Stimulated activated CD4-positive, alpha-beta T cell treated with anti-CD3 and anti-CD28 coated beads, Interleukin-2, amount 100 ng/mL, for 24 hours (primary cell): ENCODE data around the gene PPP1R14D.
A peak's percentile ranks its signal among the peaks of the same experiment; 100 is the strongest.
"Not testable (repeated sequence)": the region's sequence is repeated elsewhere in the genome, so short reads cannot be mapped to it uniquely, and the experiment has no call there.

Experiments used
- DNase-seq, 2 donors: peaks; one replicate each; pipeline ENCODE4 v3.0.0-alpha.2; 2020

The PPP1R14D gene, protein sequence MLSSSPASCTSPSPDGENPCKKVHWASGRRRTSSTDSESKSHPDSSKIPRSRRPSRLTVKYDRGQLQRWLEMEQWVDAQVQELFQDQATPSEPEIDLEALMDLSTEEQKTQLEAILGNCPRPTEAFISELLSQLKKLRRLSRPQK

DNA sequence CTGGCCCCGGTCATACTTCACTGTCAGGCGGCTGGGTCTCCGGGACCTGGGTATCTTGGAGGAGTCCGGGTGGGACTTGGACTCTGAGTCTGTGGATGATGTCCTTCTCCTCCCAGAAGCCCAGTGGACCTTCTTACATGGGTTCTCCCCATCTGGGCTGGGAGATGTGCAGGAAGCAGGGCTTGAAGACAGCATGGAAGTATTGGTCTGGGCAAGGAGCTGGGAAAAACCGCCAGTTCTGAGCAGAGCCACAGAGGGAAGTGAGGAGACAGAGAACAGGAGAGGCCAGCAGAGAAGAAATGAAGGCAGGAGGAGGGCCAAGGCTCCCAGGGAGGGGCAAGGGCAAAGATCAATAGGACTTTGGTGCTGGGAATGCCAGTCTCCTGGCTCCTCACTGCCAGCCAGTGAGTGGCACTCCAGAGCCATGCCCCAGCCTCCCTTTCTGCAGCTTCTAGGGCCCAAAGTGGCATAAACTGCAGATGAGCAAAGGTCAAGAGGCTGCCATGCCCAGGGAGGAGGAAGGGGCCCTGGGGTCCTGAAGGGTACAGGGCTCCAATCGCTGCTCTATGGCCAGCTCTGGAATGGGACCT lies at the start of gene PPP1R14D:
Gene PPP1R14D, minus strand, starts transcription at position 262 of the 590 bp plus-strand sequence. Its CDS starts 67 bp downstream, at position 195.
- no peak for DNase-seq

DNA sequence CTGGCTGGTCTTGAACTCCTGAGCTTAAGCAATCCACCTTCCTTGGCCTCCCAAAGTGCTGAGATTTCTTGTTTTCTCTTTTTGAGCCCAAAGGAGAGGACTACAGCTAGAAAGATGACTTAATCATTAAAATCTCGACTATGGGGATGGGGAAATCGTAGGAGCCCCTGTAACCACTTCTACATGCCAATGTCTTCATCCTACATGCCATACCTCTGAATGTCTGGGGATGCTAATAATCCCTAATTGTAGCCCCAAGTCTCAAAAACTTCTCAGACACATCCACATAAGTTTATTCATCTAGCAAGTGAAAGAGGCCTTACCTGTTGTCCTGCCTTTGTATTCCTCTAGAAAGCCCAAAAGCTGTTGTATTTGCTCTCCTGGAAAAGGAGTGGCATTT lies 49.2 kb upstream of the PPP1R14D start:
- no peak for DNase-seq

DNA sequence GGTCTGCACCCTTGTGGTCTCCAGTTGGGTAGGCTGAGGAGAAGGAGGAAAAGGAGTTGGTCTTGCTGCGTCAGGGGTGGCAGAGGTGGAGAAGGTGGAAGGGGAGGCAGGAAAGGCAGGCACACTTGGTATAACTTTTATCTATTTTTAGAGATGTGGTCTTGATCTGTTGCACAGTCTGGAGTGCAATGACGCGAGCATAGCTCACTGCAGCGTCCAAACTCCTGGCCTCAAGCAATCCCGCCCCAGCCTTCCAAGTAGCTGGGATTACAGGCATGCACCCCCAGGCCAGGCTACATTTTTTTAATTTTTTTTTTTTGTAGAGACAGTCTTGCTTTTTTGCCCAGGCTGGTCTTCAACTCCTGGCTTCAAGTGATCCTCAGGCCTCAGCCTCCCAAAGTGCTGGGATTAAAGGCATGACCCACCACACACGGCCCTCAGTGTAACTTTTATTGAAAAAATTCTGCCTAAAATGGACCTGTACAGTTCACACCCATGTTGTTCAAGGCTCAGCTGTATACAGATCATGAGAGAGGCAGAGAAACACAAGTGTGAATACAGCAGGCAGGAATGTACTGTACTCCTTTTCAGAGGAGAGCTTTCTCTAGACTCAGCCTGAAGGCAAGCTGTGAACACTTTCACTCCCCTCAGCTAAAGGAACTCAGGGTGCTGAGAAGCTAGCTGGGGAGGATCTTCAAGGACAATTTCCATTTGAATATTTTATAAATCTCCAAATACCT lies 47.7 kb upstream of the PPP1R14D start:
- no peak for DNase-seq

DNA sequence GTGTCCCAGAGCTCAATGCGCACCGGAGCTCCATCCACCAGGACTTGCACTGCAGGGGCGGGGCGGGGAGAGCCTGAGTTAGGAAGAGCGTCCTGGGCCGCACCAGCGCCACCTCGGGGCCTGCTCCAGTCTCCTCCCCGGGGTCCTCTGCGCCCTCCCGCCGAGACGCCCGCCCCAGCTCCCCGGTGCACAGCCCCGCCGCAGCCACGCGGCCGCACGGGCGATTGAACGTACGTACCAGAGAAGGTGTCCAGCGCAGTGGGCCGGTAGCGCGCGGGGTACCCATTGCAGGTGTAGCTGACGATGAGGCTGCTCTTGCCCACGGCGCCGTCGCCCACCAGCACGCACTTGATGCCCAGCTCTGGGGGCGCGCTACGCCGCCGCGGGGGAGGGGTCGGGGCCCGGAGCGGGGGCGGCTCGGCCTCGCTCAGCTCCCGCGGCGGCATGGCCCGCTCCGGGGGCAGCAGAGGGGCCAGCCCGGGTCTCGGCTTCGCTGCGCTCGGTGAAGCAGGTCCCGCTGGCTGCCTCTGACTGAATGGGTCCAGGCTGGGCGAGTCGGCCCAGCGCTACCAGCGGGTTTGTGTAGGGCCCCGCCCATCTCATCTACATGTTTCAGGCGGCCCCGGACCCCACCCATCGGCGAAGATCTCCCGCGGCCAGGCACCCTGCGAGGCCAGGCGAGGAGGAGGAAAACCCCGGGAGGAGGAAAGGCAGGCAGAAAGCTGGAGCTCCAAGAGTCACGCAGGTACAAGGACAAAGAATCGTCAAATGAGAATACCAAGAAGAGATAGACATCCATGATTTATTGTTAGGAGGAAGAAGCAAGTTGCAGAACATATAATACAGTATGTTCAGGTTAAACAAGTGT lies 45.4 kb upstream of the PPP1R14D start, which contains the start of gene RHOV:
Gene RHOV, minus strand, starts transcription at position 541 of the 868 bp plus-strand sequence. Its CDS starts 95 bp downstream, at position 446.
- DNase-seq: peak; percentile 53 to 70

DNA sequence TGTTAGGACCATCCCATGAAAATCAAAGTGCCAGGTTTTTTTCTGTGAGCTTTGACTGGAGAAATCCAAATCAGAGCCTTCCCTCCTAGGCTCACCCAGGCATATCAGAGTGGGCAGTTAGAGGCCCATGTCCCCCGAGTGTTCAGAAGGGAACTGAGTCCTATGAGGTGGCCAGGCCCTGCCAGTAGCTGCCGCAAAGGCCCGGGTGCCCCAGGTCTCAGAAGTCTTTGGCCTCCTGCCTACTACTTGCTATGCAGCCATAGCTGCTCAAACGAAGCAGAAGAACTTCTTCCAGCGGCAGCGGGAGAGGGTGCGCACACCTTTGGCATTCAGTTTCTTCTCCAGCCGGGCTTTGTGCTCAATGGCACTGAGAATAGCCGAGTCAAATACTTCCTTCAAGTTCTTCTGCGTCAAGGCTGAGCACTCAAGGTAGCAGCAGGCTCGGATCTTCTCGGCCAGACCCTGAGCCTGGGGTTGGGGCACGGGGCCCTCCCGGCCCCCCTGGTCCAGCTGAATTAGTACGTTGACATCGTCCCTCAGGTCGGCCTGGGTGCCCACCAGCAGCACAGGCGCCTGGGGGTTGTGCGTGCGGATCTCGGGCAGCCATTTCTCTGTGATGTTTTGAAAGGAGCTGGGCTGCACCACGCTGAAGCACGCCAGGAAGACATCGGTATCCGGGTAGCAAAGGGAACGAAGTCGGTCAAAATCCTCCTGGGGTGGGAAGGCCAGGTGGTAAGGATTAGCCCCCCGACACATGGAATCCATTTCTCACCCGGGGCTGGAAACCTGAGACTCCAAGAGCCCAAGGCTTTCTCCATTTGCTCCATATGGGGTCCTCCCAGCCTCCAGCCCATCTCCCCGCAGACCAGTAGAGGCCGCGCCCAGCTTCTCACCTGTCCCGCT lies 44.5 kb upstream of the PPP1R14D start:
- DNase-seq: no peak

DNA sequence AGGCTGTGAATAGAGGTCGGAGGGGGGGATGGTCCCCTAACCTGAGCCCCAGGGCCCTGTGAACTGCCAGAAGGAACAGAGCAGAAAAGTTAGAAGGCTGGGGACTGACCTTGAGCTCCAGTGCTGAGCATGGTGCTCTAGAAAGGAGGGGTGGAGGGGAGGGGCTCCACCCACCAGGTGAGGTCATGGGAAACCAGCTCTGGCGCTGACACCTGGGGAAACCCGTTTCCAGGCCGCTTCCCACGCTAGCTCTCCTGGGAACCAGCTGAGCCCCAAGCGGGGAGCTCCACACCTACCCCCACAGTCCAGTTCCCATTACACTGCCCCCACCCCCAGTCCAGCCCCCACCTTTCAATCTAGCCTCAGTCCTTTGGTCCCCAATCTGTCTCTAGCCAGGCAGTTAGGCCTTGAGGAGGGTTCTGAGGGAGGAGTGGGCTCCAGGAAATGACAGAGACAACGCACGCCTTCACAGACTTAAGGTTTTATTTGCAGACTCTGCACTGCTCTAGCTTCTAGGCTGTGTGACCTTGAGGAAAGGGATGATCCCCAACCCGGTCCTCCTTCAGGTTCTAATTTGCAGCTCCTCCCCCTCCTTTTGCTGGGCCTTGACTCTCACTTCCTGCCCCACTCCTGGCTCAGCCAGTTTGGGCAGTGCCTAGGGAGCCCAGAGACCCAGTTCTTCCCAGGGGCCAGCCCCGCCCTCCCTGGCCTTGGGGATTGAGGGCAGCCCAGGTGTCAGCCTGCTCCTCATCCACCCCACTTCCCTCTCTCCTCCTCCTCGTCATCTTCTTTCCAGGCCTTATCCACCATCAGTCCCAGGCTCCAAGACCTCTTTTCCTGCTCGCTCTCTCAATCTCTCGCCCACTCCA lies 43.5 kb upstream of the PPP1R14D start:
- peak in 1 of 2 donors; percentile 30 for DNase-seq

DNA sequence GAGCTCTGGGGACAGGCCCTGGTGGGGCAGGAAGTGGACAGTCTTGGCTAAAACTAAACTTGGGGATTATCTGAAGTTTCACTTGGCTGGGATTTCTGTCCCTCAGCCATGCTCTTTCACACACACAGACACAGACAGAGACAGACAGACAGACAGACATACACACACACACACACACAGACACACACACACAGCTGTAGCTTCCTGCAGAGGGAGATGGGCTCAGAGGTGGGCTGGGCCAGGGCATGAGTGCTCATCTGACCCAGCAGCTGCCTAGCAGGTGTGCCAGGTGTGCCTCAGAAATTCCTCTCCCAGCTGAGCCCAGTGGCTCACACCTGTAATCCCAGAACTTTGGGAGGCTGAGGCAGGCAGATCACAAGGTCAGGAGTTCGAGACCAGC lies 42.2 kb upstream of the PPP1R14D start:
- no peak for DNase-seq

DNA sequence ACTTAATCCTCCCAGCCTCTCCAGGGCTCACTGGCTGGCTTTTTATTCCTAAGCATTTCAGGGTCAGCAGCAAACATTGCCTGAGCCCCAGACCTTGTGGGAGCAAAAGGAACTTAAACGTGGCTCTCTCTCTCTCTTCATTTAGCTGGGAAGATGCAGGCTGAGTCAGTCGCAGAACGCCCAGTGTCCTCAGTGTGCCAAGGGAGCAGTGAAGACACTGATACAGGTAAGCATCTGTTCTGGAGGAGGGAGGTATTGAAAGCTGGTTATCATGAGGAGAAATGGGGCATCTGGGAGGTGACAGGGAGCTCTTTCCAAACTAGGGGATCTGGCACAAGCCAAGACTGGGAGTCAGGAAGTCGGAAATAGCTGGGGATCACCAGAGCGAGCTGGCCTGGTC lies 41.2 kb upstream of the PPP1R14D start:
- DNase-seq: no peak

DNA sequence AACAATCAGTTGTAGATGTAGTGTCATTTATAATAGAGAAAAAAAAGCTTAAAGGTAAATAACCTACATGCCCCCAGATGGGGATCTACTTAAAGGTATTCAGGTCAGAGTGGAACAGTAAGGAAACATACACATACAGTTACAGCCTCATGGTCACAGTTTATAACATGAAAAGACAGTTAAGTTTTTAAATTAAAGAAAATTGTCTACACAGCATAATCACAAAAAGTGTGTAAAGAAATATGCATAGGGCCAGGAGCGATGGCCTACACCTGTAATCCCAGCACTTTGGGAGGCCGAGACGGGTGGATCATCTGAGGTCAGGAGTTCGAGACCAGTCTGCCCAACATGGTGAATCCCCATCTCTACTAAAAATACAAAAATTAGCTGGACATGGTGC lies 38.7 kb upstream of the PPP1R14D start:
- no peak for DNase-seq

DNA sequence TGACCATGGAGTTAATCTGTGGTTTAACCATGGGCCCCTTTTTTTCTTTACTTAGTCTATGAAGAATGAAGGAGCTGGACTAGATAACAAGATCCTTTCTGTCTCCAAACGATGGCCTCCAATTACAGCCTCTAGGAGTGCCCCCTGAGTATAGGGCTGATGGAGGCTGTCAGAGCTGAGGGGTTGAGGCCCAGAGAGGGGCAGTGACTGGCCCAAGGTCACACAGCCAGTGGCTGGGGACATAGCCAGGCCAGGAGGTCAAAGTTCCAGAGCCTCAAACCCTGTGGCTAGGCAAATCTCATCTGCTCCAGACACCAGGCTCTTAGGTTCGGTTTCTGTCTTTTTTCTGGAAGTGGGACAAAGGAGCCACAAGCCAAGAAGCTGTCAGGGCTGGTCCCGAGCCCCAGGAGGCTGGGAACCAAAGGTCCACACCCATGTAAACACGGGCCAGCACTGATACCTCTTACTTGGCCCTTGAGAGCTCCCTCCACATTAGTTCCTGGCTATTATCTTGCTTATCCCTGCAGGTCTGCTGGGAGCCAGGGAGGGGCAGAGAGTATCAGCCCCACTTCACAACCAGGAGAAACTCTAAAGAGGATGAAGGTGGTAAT lies 35.3 kb upstream of the PPP1R14D start:
- no peak for DNase-seq

DNA sequence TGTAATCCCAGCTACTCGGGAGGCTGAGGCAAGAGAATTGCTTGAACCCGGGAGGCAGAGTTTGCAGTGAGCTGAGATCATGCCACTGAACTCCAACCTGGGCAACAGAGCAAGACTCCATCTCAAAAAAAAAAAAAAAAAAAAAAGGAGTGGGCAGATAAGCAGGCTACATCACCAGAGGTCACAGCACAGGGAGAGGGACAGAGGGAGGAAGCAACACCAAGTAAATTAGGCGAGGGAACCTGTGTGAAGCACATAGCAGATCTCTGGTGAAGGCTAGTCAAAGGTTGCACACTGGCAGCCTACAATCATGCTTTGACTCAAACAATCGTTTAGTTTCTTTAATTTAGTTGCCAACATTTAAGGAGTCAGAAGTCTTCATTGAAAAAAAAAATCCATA lies 32.6 kb upstream of the PPP1R14D start:
- DNase-seq: not testable (repeated sequence)

DNA sequence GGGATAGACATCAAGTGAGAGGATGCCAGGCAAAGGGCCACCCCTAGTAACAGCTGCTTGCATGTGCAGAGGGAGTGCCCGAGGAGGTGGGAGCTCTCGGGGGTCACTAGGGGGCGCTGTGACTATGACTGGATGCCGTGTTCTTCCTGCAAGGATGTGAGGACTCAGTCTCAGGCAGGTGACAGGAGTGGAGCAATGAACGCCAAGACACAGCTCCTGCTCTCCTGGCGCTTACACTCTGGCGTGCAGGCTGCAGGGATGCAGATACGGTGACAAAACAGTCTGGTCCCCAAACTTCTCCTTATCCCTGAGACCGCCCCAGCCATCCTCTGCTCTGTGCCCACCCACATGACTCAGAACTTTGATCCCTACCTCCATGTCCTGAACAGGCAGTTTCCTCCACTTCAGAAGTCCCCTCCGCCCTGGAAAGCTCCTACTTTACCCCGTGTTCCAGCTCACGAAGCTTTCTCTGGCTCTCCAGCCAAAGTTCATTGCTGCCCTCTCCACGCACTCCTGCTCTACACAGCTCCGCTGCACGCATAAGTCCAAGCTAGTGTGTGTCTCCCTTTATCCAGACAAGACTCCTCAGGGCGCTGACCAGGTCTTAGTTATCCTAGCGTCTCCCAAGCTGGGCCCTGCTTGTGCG lies 30.8 kb upstream of the PPP1R14D start:
- peak; percentile 90 to 92 for DNase-seq

DNA sequence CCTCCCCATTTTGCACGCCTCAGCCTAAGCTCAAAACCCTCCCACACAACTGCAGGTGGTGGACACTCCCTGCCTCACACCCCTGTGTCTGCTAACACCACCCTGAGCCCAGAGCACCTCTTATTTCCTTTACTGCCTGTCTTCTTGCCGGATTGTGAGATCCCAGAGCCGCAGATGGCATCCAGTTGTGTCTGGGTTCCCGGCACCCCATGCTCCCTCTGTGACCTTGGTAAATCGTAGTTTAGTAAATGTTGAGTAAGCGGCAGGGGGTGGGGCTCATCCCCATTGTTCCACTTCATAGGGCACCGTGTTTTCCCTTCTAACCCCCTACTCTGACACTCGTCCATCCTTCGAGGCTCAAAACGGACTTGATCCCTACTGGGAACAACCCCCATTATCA lies 30.2 kb upstream of the PPP1R14D start:
- DNase-seq: no peak

DNA sequence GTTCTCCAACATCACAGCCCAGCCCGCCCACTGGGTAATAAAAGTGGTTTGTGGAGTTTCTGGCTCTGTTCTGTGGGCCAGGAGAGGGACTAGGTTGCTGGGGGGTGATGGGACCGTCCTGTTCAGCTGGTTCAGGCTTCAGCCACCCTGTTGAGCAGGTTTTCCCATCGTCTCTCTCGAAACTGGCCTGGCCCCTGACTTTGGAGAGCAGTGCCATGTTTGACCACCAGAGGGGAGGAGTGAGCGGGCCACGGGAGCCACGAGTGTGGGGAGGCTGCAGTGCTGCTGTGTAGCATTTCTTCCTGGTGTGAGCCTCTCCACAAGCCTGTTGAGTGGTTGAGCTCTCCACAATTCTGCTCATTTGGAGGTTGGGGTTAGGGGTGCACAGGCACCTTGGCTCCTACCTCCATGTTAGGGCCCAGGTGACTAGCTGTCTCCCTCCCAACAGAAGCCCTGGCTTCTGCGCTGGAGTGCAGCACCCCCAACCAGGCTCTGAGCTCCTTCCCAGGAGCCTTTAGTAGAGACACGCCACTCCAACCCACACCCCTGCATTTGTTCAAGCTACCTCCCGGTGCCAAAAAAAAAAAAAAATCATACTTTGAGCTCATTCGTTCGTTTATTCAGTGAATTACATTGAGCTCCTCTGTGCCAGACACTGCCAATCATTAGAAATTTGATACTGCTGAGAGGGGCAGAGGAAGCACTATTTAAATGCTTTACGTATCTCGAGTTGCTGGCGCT lies 29.3 kb upstream of the PPP1R14D start:
- peak; percentile 86 to 87 for DNase-seq

DNA sequence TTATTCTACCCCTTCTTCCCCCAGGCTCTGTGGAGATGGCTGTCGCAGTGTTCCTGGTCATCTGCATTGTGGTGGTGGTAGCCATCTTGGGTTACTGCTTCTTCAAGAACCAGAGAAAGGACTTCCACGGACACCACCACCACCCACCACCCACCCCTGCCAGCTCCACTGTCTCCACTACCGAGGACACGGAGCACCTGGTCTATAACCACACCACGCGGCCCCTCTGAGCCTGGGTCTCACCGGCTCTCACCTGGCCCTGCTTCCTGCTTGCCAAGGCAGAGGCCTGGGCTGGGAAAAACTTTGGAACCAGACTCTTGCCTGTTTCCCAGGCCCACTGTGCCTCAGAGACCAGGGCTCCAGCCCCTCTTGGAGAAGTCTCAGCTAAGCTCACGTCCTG lies 28.2 kb upstream of the PPP1R14D start:
- no peak for DNase-seq

DNA sequence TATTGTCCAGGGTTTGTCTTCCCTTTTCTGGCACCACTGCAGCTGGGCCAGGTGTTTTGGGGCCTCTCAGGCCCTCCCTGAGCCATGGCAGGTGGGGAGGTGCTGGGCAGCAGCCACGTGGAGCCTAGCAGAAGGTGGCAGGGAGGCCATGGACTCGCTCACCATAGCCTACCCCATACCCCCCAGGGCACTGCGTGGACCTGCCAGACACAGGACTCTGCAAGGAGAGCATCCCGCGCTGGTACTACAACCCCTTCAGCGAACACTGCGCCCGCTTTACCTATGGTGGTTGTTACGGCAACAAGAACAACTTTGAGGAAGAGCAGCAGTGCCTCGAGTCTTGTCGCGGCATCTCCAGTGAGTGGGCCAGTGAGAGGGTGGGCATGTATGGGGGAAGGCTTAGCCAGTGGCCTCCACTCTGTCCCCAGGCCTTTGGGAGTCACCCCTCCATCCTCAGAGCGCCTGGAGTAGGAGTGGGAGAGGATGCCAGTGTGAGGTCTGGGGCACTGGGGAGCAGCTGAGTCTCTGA lies 27.3 kb upstream of the PPP1R14D start:
- DNase-seq: no peak

DNA sequence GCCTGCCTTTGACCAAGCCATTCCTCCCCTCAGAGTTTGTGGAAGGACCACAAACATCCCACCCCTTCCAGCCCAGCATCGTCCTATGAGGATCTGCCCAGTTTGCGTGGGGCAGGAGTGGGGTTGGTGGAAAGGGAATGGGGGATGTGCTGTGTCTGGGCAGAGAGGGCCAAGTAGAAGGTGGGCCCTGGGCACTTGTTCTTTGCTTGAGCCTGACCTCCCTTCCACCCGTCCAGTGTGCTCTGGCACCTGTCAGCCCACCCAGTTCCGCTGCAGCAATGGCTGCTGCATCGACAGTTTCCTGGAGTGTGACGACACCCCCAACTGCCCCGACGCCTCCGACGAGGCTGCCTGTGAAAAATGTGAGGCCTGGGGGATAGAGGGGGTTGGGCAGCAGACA lies 25.7 kb upstream of the PPP1R14D start:
- DNase-seq: no peak

DNA sequence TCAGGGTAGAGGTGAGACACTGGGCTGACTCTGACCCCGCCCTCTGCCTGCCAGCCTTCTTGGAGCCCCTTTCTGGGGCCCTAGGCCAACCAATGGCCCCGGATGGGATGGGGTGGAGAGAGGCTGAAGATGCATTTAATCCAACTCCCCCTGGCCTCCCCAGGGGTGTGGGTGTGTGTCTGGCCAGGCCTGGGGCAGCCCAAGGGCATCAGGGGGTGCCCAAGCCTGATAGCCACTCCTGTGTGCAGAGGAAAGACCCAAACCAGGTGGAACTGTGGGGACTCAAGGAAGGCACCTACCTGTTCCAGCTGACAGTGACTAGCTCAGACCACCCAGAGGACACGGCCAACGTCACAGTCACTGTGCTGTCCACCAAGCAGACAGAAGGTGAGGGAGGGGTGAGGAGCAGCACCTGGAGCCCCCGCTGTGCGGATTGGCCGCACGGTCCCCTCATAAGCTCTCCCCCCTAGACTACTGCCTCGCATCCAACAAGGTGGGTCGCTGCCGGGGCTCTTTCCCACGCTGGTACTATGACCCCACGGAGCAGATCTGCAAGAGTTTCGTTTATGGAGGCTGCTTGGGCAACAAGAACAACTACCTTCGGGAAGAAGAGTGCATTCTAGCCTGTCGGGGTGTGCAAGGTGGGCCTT lies 24.9 kb upstream of the PPP1R14D start:
- no peak for DNase-seq

DNA sequence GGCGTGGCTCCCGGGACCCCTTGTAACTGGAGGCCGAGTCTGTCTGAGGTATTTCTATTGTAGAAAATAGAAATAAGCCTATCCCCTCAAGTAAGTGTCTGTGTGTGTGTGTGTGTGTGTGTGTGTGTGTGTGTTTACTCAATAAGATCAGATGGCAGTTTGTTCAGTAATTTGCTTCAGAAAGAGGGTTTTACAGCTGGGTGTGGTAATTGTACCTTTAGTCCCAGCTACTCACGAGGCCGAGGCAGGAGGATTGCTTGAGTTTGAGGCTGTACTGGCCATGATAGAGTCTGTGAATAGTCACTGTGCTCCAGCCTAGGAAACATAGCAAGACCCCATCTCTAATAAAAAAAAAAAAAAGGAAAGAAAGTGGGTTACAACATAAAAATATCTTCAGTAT lies 24.0 kb upstream of the PPP1R14D start:
- no peak for DNase-seq
